Left ventricle myocardium inferior (tissue), 1 donor: Measurements from ENCODE around the gene HAUS6. TPM values are rescaled to one million over a fixed set of nuclear protein-coding genes. Genes with fewer than 3 reads are reported as not detected.
"Not testable (repeated sequence)": the region's sequence is repeated elsewhere in the genome, so short reads cannot be mapped to it uniquely, and the experiment has no call there.

Experiments
- DNase-seq: peaks from one replicate; pipeline ENCODE4 v3.0.0-alpha.2; 2020
- H3K27ac ChIP-seq: fragments of 200-600 bp; replicated peaks from 2 replicates; pipeline ENCODE4 v1.8.0; 2021
- H3K27me3 ChIP-seq: fragments of 200-600 bp; 2 replicates; pipeline ENCODE4 v1.8.0; 2021; ENCODE audit warnings: low read depth
- H3K36me3 ChIP-seq: fragments of 200-600 bp; 2 replicates; pipeline ENCODE4 v1.8.0; 2021
- H3K4me1 ChIP-seq: fragments of 200-600 bp; 2 replicates; pipeline ENCODE4 v1.8.0; 2021
- H3K4me3 ChIP-seq: fragments of 200-600 bp; 2 replicates; pipeline ENCODE4 v1.8.0; 2021; ENCODE audit warnings: mild to moderate bottlenecking, moderate library complexity
- H3K9me3 ChIP-seq: fragments of 200-600 bp; replicated peaks from 2 replicates; pipeline ENCODE4 v1.8.0; 2021
- CTCF ChIP-seq: fragments of 200-600 bp; IDR thresholded peaks from 2 replicates; pipeline ENCODE4 v1.8.0; 2021; ENCODE audit warnings: antibody characterized with exemption, mild to moderate bottlenecking, borderline replicate concordance
- intact Hi-C: fragments of 100-400 bp; cut with micrococcal nuclease; formaldehyde crosslinking; loops from one replicate; pipeline ENCODE4 v1.11.0; 2022
- total RNA-seq: library from RNA; stranded (reverse); fragmentation: NEBNext Ultra II Directional; extraction: Animal tissue kit (Norgen Biotek cat#: 25700); gene quantifications from one replicate; pipeline ENCODE4 v1.2.1, GENCODE V29; 2021
- donor health status: DM: no; HTN: yes; CAD: no; lungs with severe emphysema.

HAUS6 gene
- total RNA-seq, 1 donor from 2014 or later: 5.6 TPM

GRCh38 chr9:19022206-19022605 is 80.5 kb downstream of the HAUS6 start:
- Histone ChIP-seq H3K4me1 (no peaks in the 10 kb centered on the region), H3K9me3 (no peaks in the 10 kb centered on the region), H3K27me3 (no peaks in the 10 kb centered on the region), H3K27ac (no peak overlapping the region), H3K36me3 (no peaks in the 10 kb centered on the region), H3K4me3 (no peak overlapping the region)
- DNase-seq: no peak
- TF ChIP-seq CTCF: no peak
- intact Hi-C loops: no loop called here

DNA sequence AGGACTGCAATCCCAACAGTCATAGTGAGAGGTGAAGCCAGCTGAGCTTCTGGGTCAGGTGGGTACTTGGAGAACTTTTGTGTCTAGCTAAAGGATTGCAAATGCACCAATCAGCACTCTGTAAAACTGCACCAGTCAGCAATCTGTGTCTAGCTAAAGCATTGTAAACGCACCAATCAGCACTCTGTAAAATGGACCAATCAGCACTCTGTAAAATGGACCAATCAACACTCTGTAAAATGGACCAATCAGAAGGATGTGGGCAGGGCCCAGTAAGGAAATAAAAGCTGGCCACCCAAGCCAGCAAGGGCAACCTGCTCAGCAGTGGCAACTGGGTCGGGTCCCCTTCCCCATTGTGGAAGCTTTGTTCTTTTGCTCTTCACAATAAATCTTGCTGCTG is 81.1 kb downstream of the HAUS6 start:
- H3K9me3 ChIP-seq, H3K4me1 ChIP-seq, H3K27me3 ChIP-seq, H3K27ac ChIP-seq, DNase-seq, intact Hi-C loops, H3K4me3 ChIP-seq, H3K36me3 ChIP-seq: not testable (repeated sequence)

- no peaks in the 10 kb centered on the region for H3K9me3 ChIP-seq
- intact Hi-C loops: no loop called here
- no peaks in the 10 kb centered on the region for H3K36me3 ChIP-seq
- TF ChIP-seq CTCF: no peak
- no peak for DNase-seq
- no peaks in the 10 kb centered on the region for H3K27me3 ChIP-seq
- H3K4me3 ChIP-seq: no peak overlapping the region
- no peak overlapping the region for H3K27ac ChIP-seq
- no peaks in the 10 kb centered on the region for H3K4me1 ChIP-seq
Measured at GRCh38 chr9:19020886-19021455, 81.7 kb downstream of the HAUS6 start.

- no peak for TF ChIP-seq CTCF
- Histone ChIP-seq H3K4me1 (no peaks in the 10 kb centered on the region), H3K36me3 (no peaks in the 10 kb centered on the region), H3K27me3 (no peaks in the 10 kb centered on the region), H3K4me3 (no peak overlapping the region), H3K27ac (no peak overlapping the region), H3K9me3 (no peaks in the 10 kb centered on the region)
- intact Hi-C loops: no loop called here
- no peak for DNase-seq
Measured at GRCh38 chr9:19018201-19018600, 84.5 kb downstream of the HAUS6 start.

DNA sequence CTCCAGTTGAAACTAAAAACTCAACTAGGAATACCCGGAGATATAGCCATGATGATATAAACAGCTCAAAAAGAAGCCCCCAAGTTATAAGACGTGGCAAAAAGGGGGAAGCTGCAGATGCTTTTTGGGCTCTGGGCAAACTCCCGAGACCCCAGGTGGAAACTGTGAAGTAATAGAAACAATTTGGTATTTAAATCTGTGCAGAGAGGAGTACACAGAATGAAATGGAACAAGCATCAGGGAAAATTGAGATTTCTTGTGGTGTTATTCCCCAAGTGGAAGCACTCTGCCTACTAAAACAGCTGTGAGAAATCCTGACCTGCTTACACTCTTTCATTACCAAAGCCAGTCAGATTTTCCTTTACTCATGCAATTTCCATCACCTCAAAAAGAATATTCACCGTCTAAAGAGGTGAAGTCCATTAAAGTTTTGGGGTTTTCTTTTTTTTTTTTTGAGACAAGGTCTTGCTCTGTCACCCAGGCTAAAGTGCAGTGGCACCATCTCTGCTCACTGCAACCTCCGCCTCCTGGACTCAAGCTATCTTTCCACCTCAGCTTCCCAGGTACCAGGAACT is 93.2 kb downstream of the HAUS6 start:
- H3K9me3 ChIP-seq: peaks cover 7% of the 10 kb centered on the region
- no peaks in the 10 kb centered on the region for H3K27me3 ChIP-seq
- intact Hi-C loops: no loop called here

More for the DNA sequence above, 93.2 kb downstream of the HAUS6 start:
- H3K4me3 ChIP-seq: no peak overlapping the region
- H3K36me3 ChIP-seq: no peaks in the 10 kb centered on the region
- TF ChIP-seq CTCF: no peak
- H3K27ac ChIP-seq: no peak overlapping the region
- H3K4me1 ChIP-seq: no peaks in the 10 kb centered on the region
- DNase-seq: no peak

Other genes with a start within 250 kb of the HAUS6 start
- 0.03 TPM for gene SAXO1, start 69.7 kb downstream of the HAUS6 start, total RNA-seq
- 78.8 TPM for gene RRAGA, start 53.5 kb downstream of the HAUS6 start, total RNA-seq
- 131 TPM for gene PLIN2, start 24.6 kb upstream of the HAUS6 start, total RNA-seq
- gene DENND4C, start 127.8 kb upstream of the HAUS6 start, total RNA-seq: 20.8 TPM